ENCODE results near the gene ZPR1.
A peak's percentile ranks its signal among the peaks of the same experiment; 100 is the strongest.
"Not testable (repeated sequence)": the region's sequence is repeated elsewhere in the genome, so short reads cannot be mapped to it uniquely, and the experiment has no call there.

ZPR1 gene

DNA sequence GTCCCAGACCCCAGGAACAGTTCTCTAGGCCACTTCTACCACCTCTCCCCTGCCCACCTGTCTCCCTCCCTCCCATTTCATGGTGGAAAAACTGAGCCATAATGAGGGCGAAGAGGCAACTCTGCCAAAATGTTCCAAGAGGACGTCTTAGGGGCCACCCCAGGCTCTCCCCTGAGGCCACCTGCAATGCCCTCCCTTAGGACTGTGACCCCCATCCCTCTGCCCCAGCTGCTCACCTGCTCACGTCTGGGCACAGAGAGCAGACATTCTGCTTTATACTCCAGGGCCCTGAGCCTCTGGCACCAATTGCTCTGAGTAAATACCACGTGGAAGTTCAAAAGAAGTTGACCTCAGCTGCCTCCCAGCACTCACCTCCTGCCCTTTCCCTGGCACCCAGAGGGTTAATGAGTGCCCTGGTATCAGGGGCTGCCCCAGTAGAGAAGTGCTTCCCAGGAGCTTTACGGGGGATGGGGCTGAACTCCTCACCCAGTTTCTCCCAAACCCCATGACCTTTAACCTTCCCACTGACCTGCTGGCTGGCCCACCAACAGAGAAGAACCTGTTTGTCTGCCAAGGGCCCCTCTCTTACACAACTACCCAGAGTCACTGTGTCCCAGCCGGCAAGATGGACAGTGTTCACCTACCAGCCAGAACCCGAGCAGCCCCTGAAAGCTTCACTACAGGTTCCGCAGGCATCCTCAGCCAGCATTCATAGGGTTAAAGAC lies 4.5 kb upstream of the ZPR1 start:
- DNase-seq (ENCODE audit: low spot score) = no peak

GRCh38 chr11:116791813-116792143 lies 4.0 kb upstream of the ZPR1 start, which contains the start of gene APOA5:
Gene APOA5 (minus strand): TSS chr11:116791879. CDS start chr11:116791860, 19 bp downstream.
- DNase-seq (ENCODE audit: low spot score) = no peak

GRCh38 chr11:116791002-116791812 lies 3.4 kb upstream of the ZPR1 start:
- DNase-seq (ENCODE audit: low spot score) = peak; percentile 52

- no peak for DNase-seq (ENCODE audit: low spot score)
Measured at GRCh38 chr11:116790167-116791001, 2.6 kb upstream of the ZPR1 start.

- DNase-seq (ENCODE audit: low spot score) = no peak
Measured at GRCh38 chr11:116788975-116789374, 1.2 kb upstream of the ZPR1 start.

DNA sequence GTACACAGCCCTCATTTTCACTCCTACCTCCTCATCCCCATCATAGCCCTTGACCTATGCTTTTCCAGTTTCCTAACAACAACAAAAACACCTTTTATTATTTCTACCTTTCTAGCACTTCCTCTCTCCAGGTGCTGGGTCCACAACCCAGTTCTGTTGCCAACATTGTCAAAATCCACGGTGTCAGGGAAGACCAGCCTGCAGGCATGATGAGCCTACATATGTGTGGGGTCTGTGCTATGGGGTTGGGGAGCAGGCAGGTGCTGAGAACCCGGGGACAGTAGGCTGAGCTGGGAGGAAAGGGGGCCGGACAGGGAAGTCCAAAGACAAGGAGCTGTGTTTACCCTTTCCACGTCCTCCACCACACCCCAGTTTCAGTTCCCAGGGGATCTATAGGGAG lies 711 bp upstream of the ZPR1 start:
- no peak for DNase-seq (ENCODE audit: low spot score)

- no peak for DNase-seq (ENCODE audit: low spot score)
Measured at GRCh38 chr11:116787436-116787785, 412 bp downstream of the ZPR1 start.

DNA sequence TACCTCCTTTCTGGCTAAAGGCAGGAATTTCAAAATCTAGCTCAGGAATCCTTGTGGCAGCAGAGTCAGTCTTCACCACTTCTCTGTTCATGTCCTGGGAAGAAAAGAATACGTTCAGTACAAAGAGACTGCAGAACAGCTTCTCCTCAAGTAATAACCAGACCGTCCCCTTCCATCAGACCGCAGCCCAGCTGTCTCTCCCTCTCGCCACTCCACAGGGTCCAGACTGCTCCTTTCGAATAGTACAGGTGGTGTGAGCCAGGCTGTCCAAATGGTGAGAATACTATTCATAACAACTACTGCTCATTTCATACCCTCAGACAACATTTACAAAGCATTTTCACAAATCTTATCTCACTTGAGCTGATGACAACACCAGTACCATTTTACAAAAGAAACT lies 857 bp downstream of the ZPR1 start:
- no peak for DNase-seq (ENCODE audit: low spot score)

- DNase-seq (ENCODE audit: low spot score) = no peak
Measured at GRCh38 chr11:116786326-116786725, 1.5 kb downstream of the ZPR1 start.

- no peak for DNase-seq (ENCODE audit: low spot score)
Measured at GRCh38 chr11:116782728-116783127, 5.1 kb downstream of the ZPR1 start.

GRCh38 chr11:116778556-116778955 lies 9.3 kb downstream of the ZPR1 start:
- DNase-seq (ENCODE audit: low spot score) = no peak

GRCh38 chr11:116777056-116777455 lies 10.8 kb downstream of the ZPR1 start:
- DNase-seq (ENCODE audit: low spot score) = no peak

DNA sequence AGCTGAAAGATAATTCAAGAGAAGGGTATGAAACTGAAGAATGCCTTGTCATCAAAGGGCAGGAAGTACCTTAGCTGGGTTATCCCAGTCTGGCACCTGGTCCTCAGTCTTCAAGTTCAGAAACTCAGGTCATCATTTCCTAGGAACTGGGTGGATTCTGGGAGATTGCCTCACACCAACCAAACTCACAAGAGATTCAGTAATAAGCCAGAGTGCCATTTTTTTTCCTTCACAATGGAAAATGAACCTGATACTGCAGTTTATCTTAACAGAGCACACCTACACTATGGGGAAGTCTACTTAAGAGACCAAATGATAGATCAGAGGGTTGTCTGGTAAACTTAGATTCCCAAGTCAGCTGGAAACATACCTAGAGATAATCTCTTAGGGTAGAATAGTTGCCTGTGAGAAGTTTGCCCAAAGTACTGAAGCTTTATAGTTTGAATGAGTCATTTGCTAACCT lies 11.3 kb downstream of the ZPR1 start:
- no peak for DNase-seq (ENCODE audit: low spot score)

DNA sequence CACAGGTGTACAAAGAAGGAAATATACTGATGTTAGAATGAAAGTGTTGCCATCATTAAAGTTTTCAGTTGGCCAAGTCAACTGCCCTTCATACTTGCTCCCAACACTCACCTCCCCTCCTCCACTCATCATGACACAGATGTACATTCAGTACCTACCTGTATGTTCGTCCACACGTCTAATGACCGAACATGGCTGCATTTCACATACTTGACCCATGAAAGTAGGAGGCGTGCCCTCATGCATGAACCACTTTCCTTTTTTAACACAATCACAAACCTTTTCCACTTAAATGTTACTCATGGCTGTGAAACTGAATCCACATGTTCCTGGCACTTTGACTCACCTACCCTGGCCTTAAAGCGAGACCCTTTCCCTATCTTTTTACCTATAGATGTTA lies 11.8 kb downstream of the ZPR1 start:
- DNase-seq (ENCODE audit: low spot score) = no peak

DNA sequence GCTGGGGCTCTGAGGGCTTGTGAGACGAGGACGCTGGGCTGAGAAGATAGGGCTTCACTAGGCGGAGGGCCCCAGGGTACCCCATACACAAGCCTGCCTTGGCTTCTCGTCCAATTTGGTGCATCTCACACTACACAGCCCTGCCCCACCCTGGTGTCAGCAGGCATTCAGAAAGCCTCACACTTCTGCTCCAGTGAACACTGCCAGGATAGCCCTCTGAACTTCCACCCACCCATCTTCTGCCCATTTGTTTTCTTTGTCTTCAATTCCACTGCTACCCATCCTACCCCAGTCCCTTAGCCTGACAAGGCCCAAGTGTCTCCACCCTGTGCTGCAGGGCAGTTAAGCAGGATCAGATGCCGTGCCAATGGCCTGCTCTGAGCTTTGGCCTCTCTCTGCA lies 13.2 kb downstream of the ZPR1 start:
- DNase-seq (ENCODE audit: low spot score) = no peak

- peak; percentile 11 for DNase-seq (ENCODE audit: low spot score)
Measured at GRCh38 chr11:116773203-116774097, 14.4 kb downstream of the ZPR1 start.

DNA sequence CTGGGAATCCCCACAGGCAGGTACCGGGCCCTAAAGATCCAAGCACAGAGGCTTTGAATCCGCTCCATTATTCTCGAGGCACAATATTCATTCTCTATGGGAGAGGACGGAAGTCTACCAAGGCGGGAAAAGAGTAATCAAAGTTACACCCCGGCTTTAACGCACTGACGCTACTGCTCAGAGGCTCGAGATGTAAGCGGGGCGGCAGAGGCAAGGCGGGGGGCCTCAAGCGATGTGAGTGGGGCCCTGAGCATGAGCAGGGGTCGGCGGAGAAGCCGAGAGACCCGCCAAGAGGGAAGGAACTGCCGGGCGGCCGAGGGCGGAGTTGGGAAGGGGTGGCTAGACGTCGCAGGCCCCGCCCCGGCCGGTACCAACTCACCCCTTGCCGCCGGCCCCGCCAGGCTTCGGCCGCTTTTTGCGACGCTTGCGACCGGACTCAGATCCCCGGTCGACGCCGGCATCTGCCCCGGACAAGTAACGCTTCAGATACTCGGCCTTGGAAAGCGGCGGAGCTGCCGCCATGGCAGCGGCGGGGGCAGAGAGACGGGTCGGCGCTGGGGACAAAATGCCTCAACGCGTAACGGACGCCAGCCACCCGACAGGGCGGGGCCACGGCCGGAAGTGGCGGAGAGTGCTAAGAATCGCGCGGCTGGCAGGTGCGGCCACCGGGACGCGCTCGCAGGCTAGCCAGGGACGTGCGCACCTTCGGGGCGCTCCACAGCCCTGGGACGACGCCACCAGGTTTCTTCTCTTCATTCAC lies 15.2 kb downstream of the ZPR1 start, which contains the start of gene BUD13:
BUD13 (minus strand) TSS at position 545 of the 760 bp plus-strand sequence; CDS start at position 522, 23 bp downstream.
- peak; percentile 89 for DNase-seq (ENCODE audit: low spot score)

DNA sequence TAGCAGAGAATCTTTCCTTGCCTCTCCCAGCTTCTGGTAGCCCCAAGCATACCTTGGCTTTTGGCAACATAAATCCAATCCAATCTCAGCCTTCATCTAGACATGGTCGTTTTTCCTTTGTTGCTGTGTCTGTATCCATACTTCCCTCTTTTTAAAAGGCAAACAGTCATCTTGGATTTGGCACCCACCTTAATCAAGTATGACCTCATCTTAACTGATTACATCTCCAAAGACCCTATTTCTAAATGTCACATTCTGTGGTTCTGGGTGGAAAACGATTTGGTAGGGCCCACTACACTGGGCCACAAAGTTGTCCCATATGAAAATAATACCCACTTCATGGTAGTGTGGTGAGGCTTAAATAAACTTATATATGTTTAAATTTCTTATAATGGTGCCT lies 15.9 kb downstream of the ZPR1 start:
- DNase-seq (ENCODE audit: low spot score) = no peak

- no peak for DNase-seq (ENCODE audit: low spot score)
Measured at GRCh38 chr11:116762132-116762531, 25.7 kb downstream of the ZPR1 start.

DNA sequence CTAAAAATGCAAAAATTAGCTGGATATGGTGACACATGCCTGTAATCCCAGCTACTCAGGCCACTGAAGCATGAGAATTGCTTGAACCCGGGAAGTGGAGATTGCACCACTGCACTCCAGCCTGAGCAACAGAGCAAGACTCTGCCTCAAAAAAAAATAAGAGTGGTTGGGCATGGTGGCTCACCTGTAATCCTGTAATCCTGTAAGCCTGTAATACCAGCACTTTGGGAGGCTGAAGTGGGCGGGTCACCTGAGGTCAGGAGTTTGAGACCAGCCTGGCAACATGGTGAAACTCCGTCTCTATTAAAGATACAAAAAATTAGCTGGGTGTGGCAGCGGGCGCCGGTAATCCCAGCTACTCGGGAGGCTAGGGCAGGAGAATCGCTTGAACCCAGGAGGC lies 31.8 kb downstream of the ZPR1 start:
- not testable (repeated sequence) for DNase-seq (ENCODE audit: low spot score)

Measured in LoVo (cell line).